Esophagus muscularis mucosa (tissue), 4 donors: Measurements from ENCODE around the gene TUFT1. TPM values are rescaled to one million over a fixed set of nuclear protein-coding genes. Genes with fewer than 3 reads are reported as not detected.

Experiments used
- DNase-seq: peaks from one replicate; pipeline ENCODE4 v3.0.0-alpha.2; 2017; ENCODE audit errors: extremely low spot score
- H3K27ac ChIP-seq, 4 donors: fragments of 200-600 bp; sonication (generic); replicated peaks in 1 of 4; 1 replicate in 3 of 4; 2 replicates in 1 of 4; pipeline ENCODE4 v1.5.1; 2016 to 2019; ENCODE audit warnings: mild to moderate bottlenecking in 1 of 4
- H3K27me3 ChIP-seq, 4 donors: fragments of 200-600 bp; sonication (generic); one replicate each; pipeline versions ENCODE4 v1.5.1 to v1.6.0; 2016 to 2019
- H3K36me3 ChIP-seq, 4 donors: fragments of 200-600 bp; sonication (generic); one replicate each; pipeline ENCODE4 v1.5.1; 2016 to 2019
- H3K4me1 ChIP-seq, 4 donors: fragments of 200-600 bp; sonication (generic); one replicate each; pipeline ENCODE4 v1.5.1; 2016 to 2019
- H3K4me3 ChIP-seq, 4 donors: fragments of 200-600 bp; sonication (generic); 1 replicate in 2 of 4; 2 replicates in 2 of 4; pipeline ENCODE4 v1.5.1; 2016 to 2019; ENCODE audit warnings: mild to moderate bottlenecking in 4 of 4, moderate library complexity in 1 of 4
- H3K9me3 ChIP-seq, 4 donors: fragments of 200-600 bp; sonication (generic); 1 replicate in 3 of 4; 2 replicates in 1 of 4; pipeline ENCODE4 v1.5.1; 2016 to 2019
- CTCF ChIP-seq, 3 experiments: fragments of 200-600 bp in 2 of 3; fragments of 450-650 bp in 1 of 3; sonication (generic) in 2 of 3; IDR thresholded peaks; one replicate each; pipeline ENCODE4 v1.5.1; 2017 to 2019; ENCODE audit warnings: antibody characterized with exemption in 3 of 3, mild to moderate bottlenecking in 2 of 3, moderate library complexity in 1 of 3
- EP300 ChIP-seq: sonication (generic); formaldehyde crosslinking; IDR thresholded peaks from one replicate; pipeline ENCODE4 v1.6.1; 2017; ENCODE audit warnings: antibody characterized with exemption
- POLR2A ChIP-seq: fragments of 450-650 bp; IDR thresholded peaks from one replicate; pipeline ENCODE4 v1.6.1; 2017; ENCODE audit warnings: antibody characterized with exemption, moderate library complexity, mild to moderate bottlenecking, low read depth
- POLR2AphosphoS5 ChIP-seq, 2 donors: sonication (generic); formaldehyde crosslinking; IDR thresholded peaks; one replicate each; pipeline ENCODE4 v1.6.1; 2017; ENCODE audit warnings: antibody characterized with exemption in 2 of 2
- WGBS: methylation state at CpG from one replicate; pipeline ENCODE4 v1.1.5; 2018; 5-methylcytosine and 5-hydroxymethylcytosine counted together
- intact Hi-C: fragments of 100-400 bp; cut with DNase I; formaldehyde crosslinking; loops from one replicate; pipeline ENCODE4 v1.15.1; 2023
- total RNA-seq, 4 donors: library from RNA; depleted of rRNA; stranded (reverse); fragments of >200 nt; gene quantifications; one replicate each; pipeline versions ENCODE4 v1.1.0 to v1.2.1, GENCODE V29; 2016

The TUFT1 gene
- total RNA-seq, 4 donors from 2014 or later: 10.4 to 24.2 (median 15.9) TPM

GRCh38 chr1:151568626-151569088, 28.5 kb downstream of the TUFT1 start:
- TF ChIP-seq EP300: no peak
- no peak for TF ChIP-seq CTCF (IDR thresholded peaks at IDR 0.05)
- TF ChIP-seq POLR2AphosphoS5 (IDR thresholded peaks at IDR 0.05): no peak
- TF ChIP-seq POLR2A: no peak
- Histone ChIP-seq H3K9me3 (no peaks in the 10 kb centered on the region), H3K27me3 (no peaks in the 10 kb centered on the region), H3K36me3 (peaks cover 15 to 84% (median 40%) of the 10 kb centered on the region in 4 donors), H3K4me1 (no peaks in the 10 kb centered on the region), H3K4me3 (no peak overlapping the region), H3K27ac (no peak overlapping the region)
- 68% methylated on average over 3 of the region's 3 CpGs for WGBS
- intact Hi-C loops: no loop called here
- DNase-seq: no peak

GRCh38 chr1:151570819-151571218, 30.7 kb downstream of the TUFT1 start:
- Histone ChIP-seq H3K4me1 (no peaks in the 10 kb centered on the region), H3K27ac (no peak overlapping the region), H3K9me3 (no peaks in the 10 kb centered on the region), H3K4me3 (no peak overlapping the region), H3K36me3 (peaks cover 20 to 85% (median 38%) of the 10 kb centered on the region in 4 donors), H3K27me3 (no peaks in the 10 kb centered on the region)
- no peak for TF ChIP-seq EP300
- no peak for TF ChIP-seq POLR2AphosphoS5 (IDR thresholded peaks at IDR 0.05)
- TF ChIP-seq POLR2A: no peak
- TF ChIP-seq CTCF (IDR thresholded peaks at IDR 0.05): no peak
- WGBS: 70% methylated on average over 1 of the region's 1 CpG
- intact Hi-C loops: no loop called here
- DNase-seq: no peak

- no peaks in the 10 kb centered on the region for H3K9me3 ChIP-seq
- DNase-seq: no peak
- TF ChIP-seq POLR2AphosphoS5 (IDR thresholded peaks at IDR 0.05) (no peak), EP300 (no peak), POLR2A (no peak), CTCF (IDR thresholded peaks at IDR 0.05) (no peak)
- intact Hi-C loops: no loop called here
- H3K36me3 ChIP-seq: peaks cover 26 to 87% (median 54%) of the 10 kb centered on the region in 4 donors
- H3K27ac ChIP-seq: no peak overlapping the region
- H3K4me3 ChIP-seq: no peak overlapping the region
- WGBS: 80% methylated on average over 11 of the region's 12 CpGs
- H3K27me3 ChIP-seq: no peaks in the 10 kb centered on the region
- H3K4me1 ChIP-seq: no peaks in the 10 kb centered on the region
Observed at GRCh38 chr1:151574575-151575529, 34.7 kb downstream of the TUFT1 start.

GRCh38 chr1:151577173-151577572, 37.1 kb downstream of the TUFT1 start:
- TF ChIP-seq EP300 (no peak), CTCF (IDR thresholded peaks at IDR 0.05) (no peak), POLR2A (no peak), POLR2AphosphoS5 (IDR thresholded peaks at IDR 0.05) (no peak)
- Histone ChIP-seq H3K27ac (no peak overlapping the region), H3K36me3 (peaks cover 35 to 93% (median 57%) of the 10 kb centered on the region in 4 donors), H3K4me1 (no peaks in the 10 kb centered on the region), H3K27me3 (no peaks in the 10 kb centered on the region), H3K4me3 (no peak overlapping the region), H3K9me3 (no peaks in the 10 kb centered on the region)
- 92% methylated on average over 2 of the region's 2 CpGs for WGBS
- intact Hi-C loops: no loop called here
- no peak for DNase-seq
